RPMI8226 (cell line): ENCODE results near the gene KIF1B.

Experiments
- DNase-seq: peaks from one replicate; pipeline ENCODE4 v3.0.0-alpha.2; 2015

KIF1B gene

DNA sequence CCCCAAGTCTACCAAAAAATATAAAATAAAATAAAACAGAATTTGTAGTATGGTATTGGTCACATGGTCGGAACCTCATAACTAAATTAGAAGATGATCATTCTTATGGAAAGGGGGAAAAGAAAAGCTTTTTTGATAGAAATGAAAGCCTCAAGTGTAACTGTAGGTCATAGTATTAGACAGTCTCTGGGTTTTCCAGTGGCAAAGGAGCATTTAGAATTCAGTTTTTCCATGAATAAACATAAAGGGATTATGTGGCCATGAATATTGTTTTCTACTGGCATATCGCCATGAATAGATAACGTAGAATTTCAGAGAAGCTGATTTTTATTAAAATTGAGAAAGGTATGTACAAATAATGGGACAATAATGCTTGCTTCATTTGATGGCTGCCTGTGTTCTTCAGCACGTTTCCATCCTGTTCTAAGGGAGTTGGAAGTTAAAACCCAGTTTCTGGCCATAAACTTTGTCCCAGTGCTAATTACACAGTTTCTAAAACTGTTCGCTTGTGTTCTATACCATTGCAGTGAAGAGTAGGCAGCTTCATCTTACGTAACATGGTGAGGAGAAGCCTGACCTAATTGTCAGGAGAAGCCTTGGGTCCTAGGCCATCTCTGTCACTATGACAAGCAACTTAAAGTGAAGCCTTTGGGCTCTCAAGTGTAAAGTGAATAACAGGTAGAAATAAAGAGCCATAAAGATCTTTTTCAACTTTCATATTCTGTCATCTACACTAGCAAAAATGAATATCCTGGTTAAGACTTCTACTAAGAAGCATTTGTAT is 118.0 kb downstream of the KIF1B start:
- no peak for DNase-seq

DNA sequence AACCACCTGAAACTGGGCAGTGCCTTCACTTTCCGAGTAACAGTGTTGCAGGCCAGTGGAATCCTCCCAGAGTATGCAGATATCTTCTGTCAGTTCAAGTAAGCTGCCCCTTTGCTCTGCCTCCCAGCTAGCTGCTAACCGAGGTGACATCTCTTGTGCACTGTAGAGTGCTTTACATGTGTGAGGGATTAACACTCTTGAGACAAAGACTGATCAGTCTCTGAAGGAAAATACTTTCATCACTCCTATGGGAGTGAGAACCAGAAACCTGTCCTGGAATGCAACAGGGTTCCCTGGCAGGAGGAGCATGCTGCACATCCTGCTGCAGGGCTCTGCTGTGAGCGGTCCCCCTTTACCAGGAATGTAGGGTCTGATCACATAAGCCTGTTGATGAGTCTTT is 127.1 kb downstream of the KIF1B start:
- DNase-seq = no peak

DNA sequence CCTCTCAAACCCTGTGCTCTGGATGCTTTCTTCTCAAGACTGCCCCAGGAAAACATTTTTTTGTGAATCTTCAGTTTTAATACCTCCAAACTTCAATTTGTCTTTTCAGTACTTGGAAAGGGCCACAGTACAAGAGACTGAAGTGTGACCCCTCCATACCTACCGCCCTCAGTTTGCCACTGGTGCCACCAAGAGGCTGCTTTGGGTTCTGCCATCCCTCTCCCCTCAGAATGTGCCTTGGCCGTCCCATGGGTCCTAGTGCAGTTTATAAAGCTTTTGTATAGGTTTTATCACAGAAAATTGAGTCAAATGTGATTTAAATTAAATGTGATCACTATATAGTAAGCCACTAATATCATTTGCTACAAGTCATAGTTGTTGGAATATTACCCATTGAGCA is 127.7 kb downstream of the KIF1B start:
- DNase-seq = peak; percentile 42

DNA sequence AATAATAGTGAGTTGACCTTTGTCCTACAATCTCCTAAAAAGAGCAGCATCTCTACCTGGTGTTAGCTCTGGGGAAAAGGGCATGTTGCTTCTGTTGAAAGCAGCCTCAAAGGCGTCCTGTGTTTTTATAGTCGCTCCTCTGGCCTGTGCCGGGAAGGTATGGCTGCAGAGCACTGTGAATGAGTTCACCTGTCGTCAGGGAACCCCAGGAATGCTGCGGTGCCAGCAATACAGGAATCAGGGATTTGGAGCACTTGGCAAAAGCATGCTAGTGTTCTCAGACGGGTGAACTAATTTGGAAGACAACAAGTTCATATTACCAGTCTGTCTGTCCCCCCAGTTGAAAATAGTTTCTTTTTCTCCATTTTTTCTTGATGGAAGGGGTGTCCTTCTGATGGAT is 128.2 kb downstream of the KIF1B start:
- no peak for DNase-seq

DNA sequence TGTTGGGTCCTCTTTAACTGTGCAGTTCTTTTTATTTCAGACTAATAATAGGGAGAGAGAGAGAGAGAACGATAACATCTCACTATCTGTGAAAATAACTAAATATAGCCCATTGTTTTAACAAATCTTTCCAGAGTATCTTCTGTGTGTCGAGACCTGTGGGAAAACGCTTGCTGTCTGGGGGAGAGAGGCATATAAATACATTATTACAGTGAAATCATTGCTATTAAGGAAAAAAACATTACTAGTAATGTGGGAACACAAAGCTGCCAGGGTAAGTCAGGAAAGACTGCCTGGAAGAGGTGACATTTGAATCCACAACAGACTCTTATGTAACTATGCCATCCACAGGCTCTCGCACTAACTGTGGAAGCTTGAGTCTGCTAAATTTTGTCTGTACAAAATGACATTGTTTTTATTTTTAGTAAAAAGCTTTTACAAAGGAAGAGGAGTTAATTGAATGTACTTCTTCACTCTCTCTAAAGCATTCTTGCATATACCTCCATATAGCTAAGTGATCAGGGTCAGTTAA is 128.7 kb downstream of the KIF1B start:
- DNase-seq = no peak

DNA sequence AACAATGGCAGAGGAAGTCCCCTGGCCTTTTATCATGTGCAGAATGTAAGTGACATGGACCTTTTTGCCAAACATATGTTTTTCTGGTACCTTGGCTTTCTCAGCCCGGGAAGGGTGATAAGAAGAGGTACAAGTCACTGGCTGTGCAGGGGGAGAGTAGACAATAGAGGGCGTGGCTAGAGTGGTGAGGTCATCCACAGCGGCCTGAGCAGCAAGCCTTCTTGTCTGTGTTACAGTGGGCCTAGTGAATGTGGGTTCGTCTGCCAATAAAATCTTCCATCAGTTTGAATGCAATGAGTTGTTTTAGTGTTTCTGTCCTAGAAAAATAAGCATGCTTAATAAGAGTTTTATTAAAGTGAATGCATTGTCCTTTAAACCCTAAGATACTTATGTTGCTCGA is 129.4 kb downstream of the KIF1B start:
- DNase-seq = no peak

DNA sequence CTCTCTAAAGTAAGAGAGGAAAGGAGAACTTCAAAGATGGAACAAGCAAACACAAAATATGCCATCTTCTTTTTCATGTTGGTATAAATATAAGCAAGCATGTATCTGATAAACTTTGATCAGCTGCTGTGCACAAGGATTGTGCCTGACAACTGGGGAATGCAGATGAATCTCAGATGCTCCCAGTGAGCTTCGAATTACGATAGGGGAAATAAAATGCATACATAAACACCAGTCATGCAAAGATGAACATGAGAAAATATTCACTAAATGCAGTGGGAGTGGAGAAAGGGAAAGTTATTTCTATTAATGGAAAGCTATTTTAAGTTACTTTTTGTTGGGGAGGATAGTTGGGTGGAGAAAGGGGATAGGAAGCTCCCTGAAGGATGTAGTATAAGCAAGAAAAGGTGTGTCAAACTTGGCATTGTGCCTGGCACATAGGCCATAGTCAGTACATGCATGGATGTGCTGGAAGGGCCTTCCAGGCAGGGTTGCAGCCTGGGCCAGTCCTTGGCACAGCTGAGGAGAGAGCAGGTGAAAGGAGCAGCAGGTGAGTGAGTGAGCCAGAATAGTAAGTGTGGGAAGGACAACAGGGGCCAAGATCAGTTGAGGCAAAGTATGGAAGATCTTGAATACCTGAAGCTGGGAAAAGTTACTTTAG is 130.7 kb downstream of the KIF1B start:
- no peak for DNase-seq

DNA sequence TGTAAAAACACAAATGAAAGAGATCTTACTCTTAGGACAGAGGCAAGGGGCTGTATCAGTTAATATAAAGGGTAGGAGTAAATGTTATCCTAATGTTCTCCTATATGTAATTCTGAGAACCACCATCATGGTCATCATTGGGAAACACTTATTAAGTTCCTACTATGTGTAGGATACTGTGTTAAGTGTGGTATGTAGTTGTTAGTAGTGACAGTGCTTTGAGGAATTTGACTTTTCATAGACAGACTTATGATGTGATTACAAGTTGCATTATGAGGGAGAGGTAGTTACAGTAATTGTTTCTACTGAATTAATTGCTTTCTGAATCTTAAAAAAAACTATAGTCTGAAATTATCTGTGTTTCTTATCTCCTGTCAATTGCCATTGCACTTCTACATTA is 136.7 kb downstream of the KIF1B start:
- DNase-seq = no peak

DNA sequence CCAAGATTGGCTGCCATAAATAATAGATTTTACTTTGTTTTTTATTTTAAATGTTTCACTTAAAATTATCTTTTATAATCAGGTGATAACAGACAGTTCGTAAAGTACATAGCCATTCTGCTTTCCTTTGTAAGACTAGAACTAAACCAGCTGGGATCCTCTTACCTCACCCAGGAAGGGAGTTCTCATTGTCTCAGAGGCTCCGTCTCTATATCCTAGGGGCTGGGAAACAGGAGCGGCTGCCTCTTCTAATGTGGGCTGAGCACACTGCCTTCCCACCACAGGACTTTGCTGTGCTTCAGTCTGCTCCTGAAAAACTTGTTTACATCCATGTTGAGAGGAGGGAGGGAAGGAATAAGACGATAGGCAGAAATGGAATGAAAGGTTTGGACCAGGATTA is 142.9 kb downstream of the KIF1B start:
- no peak for DNase-seq

DNA sequence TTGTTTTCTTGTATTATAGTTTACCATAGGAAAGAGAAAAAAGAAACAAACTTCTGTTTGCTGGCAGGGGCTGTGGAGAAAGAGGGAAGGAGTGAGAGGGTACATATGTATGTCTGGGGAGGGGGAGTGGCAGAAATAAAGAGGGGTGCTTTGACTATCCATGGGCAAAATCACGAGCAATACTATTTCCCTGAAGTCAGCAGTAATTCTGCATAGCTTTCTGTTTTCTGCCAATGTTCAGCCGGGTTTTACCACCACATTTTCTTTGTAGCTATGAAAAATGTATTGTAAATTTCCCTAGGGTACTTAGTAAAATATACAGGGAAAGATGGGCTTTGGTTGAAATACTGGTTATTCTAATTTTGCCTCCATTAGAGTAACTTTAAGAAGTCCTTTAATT is 143.3 kb downstream of the KIF1B start:
- no peak for DNase-seq

DNA sequence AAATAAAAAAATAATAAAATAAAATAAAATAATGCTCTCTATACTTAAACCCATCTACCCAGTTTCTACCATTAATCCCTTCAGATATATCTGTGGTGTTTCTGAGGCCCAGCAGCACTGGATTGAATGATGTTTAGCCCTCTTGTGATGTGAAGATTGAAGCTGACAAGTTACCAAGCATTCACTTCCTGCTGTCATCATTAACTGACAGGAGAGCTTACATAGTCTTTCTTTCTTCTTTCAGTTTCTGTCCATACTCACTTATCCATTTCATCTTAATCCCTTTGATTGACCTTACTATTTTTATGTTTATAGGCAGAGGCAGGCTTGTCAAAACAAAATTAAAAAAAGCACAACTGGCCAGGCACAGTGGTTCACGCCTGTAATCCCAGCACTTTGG is 149.7 kb downstream of the KIF1B start:
- no peak for DNase-seq

DNA sequence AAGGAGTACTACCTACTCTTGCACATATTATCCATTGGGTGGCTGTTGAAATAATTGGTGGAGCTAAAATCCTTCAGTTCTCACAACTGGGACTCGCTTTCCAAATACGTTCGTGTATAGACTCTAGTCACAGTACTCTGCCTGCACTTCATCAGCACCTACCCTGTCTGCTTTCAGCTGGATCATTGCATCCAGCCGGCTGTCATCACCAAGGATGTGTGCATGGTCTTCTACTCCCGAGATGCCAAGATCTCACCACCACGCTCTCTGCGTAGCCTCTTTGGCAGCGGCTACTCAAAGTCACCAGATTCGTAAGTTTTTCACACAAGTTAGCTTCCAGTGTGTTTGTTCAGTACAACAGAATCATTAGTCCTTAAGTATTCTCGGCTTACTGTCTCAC is 151.1 kb downstream of the KIF1B start:
- no peak for DNase-seq

DNA sequence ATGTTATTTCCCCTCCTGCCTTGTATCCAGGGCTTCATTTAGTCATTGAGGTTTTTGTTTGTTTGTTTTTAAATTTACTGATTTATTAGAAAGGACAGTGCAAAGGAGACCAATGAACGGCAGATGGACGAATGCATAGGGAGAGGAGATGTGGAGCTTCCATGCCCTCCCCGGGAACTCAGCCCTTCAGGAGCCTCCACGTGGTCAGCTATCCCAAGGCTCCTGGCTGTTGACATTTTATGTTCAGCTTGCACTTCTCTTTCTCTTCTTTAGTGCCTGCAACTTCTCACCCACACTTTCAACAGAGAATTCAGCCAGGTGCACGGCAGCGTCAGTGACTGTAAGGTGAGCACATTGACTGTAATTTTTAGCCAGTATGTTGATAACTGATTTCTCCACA is 157.8 kb downstream of the KIF1B start:
- DNase-seq = no peak

DNA sequence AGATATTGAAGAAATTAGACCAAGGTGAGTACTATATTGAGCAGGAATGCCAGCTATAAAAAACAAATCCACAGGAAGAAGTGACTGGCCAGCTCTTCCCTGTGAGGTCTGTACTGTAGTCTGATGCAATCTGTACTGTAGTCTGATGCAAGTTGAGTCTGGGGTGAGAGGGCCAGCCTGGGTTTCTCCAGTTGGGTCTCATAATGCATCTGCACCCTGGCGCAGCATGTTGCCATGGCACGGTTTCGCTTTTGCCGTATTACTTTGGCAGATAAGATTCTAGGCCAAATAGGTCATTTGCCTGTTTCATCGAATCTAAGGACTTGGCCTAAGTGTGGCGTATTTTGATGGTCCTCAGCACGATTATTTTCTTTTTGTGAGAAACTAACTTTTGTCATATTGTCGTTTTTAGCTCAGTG is 164.1 kb downstream of the KIF1B start:
- DNase-seq = peak; percentile 8

DNA sequence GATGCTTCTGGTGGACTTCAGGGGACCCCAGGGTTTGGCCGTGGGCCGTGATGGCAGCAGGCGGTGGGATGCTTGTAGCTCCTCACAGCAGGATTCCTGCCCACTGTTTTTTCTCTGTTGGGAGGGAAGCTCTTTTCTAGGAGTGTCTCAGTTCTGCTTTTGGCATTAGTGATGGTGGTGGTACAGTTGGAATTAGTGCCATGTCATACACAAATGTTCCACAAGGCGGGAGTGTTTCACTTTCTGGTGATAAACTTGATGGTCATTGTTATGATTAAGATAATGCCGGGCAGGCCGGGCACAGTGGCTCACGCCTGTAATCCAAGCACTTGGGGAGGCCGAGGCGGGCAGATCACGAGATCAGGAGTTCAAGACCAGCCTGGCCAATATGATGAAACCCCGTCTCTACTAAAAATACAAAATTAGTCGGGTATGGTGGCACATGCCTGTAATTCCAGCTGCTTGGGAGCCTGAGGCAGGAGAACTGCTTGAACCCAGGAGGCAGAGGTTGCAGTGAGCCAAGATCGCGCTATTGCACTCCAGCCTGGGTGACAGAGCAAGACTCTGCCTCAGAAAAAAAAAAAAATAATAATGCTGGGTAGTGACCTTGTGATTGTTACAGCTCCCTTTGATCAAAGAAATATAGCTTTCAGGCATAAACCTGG is 167.1 kb downstream of the KIF1B start:
- DNase-seq = peak; percentile 88

DNA sequence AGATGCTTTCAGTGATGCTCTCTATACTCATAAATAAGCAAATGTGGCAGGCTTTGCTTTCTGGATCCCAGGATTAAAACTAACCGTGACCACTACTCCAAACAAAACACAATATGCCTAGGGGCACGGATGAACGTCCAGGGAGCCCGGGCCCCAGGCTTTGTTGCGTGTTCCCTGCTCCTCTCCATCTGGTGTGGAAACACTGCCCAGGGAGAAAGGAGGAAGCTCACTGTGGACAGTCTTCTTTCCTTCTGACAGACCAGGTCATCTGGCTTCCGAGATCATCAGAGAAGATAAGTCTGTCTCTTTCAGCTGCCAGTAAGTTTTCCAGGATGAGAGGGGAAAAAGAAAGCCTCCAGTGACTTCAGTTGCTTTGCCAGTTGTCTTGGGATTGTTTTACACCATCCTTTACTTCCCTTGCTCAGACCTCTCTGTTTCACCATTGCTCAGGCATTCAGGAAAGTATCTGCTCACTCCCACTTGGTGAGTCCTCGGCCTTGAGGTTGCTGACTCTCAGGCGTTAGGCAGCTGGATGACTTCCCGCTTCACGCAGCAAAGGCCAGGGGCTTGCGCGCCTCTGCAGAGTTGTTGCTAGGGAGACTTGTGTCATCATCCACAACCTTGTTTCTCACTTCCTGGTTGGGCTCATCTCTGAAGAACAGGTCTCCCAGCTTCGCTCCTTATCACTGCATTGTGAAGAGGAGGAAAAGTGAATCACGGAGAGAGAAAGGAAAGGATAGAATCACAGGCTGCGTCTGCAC is 167.9 kb downstream of the KIF1B start:
- peak; percentile 21 for DNase-seq

DNA sequence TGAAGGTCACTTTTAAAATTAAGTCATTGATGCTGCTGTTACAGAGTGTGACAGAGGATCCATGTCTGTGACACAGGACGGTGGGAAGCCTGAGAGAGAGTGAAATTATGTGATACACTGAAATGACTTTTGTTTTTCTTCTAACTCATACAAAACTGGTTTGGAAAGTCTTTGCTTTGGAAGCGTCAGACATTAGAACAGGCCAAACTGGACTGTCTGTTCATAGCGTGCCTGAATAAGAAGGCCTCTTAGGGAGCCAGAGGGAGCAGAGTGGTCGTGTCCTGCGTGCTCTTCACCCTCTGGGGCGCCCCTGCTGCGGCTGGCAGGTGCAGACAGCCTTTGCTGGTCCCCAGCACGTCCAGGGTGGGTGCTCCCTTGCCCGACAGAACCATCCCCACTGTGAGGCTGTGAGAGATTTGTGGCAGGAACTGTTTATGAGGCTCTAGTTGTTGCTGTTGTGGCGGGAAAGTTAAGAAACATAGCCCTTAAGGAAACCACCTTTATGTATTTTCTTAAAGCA is 168.8 kb downstream of the KIF1B start:
- no peak for DNase-seq

DNA sequence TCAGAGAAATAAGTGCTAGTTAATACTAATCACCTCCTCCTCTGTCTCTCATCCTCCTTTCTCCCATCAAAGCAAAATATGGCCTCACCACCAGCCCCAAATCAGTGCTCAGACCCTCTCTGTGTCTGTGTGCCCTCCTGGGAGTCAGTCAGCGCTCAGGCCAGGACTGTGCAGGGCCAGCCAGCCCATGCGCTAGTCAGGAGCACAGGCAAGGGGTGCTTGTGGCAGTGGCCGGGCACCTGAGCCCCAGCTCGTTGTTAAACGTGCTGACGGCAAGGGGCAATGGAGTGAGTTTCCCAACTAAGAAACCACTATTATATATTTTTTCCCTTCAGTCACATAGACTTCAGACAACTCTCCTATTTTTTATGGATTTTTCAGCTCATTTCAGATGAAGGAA is 169.3 kb downstream of the KIF1B start:
- DNase-seq = no peak

DNA sequence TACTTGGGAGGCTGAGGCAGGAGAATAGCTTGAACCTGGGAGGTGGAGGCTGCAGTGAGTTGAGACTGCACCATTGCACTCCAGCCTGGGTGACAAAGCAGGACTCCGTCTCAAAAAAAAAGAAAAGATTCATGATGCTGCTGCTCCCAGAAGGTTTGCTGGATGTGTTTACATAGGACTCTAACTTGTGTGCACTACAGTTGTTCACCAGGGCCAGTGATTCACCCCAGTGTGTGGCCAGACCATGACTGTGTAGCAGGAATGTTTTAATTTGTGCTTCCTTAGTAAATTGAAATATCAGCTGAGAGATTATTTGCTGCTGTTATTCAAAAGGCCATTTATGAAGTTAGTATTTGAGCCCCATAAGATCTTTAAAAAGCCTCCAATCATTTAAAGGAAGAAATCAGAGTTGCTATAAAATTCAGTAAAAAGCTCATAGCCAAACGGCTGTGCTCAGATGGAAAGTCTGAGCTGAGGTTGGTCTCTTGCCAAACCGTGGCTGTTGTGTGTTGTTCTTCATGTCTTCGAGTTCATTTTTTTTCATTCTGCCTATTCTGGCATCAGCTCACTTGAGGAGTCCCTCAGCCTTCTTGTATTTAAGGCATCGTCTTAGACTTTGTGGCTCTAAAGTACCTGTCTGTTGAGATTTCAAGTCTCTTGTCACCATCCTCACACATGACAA is 170.4 kb downstream of the KIF1B start:
- DNase-seq = no peak

DNA sequence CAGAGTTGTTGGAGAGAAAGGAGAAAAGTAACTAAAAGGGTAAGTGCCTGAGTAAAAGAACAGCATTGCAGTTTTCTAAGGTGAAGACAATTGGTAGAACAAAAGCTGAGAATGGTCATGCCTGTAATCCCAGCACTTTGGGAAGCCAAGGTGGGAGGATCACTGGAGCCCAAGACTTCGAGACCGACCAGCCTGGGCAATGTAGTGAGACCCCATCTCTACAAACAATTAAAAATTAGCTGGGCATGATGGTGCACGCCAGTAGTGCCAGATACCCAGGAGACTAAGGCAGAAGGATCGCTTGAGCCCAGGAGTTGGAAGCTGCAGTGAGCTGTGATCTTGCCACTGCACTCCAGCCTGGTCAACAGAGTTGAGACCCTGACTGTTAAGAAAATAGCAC is 173.3 kb downstream of the KIF1B start:
- DNase-seq = no peak

DNA sequence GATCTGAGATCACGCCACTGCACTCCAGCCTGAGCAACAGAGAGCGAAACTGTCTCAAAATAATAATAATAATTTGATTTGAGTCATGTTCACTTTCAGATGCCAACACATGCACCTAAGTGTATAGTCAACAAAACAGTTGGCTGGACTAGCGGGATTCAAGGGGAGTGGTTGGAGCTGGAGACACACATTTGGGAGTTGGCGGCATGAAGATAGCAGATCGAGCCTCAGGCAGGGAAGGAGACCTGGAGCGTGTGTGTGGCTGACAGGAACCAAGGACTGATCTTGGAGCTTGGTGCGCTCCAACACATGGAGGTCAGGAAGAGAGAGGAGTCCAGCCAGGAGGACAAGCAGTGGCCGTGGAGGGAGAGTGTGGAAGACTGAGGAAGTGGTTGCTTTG is 173.8 kb downstream of the KIF1B start:
- DNase-seq = no peak
